Measurements from ENCODE around the gene PCK2.

Gene PCK2

DNA sequence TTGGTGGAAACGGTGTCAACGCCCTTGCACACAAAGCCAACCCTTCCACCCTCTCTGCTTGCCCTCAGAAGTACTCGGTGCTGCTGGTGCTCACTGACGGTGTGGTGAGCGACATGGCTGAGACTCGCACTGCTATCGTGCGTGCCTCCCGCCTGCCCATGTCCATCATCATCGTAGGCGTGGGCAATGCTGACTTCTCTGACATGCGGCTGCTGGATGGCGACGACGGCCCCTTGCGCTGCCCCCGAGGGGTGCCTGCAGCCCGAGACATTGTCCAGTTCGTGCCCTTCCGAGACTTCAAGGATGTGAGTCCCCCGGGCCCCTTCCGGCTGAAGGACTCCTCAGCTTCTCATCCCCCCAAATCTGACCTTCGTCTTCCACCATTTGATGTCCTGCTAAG lies 17.0 kb upstream of the PCK2 start:
- DNase-seq: no peak

DNA sequence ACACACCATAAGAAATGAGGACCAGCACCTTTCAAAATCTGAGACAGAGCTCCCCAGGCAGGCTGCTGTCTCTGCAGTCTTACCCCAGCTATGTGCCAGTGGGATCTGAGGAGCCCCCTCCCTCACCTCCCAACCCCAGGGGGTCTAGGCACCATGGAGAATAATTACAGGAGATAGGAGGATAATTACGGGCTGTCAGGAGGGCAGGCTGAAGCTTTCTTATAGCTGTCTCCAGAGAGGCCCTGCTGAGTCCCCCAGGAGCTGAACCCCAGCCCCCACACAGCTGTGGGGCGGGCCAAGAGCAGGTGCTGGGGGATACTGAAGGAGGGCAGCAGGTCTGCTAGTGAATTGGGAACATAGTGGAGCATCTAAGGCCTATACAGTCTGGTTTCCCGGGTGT lies 16.0 kb upstream of the PCK2 start:
- DNase-seq: no peak

DNA sequence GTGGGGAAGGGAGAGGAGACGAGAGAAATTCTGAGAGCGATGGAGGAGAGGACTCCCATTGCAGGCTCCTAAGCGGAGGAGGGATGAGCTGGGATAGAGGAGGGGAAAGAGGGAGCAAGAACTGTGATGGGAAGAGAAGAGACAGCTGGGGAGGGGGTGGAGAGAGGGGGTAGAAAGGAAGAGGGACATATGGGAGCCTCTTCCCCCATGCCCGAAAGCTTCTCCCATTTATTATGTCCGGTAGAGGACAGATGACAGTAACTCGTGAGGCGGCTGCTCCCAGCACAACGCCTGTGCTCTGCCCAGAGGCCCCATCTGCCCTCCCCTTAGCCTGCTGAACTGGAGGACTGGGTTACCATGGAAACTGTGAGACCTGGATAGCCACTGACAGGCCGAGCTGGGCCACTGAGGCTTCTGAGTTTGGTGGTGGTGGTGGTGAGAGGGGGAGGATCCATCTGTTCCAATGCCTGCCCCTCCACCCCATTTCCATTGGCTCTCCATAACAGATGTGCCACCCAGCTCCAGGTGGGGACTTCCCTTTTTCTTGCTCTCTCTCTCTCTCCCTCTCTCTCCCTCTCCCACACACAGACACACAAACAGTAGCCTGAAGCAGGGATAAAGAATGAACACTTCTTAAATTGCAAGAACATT lies 14.5 kb upstream of the PCK2 start:
- no peak for DNase-seq

DNA sequence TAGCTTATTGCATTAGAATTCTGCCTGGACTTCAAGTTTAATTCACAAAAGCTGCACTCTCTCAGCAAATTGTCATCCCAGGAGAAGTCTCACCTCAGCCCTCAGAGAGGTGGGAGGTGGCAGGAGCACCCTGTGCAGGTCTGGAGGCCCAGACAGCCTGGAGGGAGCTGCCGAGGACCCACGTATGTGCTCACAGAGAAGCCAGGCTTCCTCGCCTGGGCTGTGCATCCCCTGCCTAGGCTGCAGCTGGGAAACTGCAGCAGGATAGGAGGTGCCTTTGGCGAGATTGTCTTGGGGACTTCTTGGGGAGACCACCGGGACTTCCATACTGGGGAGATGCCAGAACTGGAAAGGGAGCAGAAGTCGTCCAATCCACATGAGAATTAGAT lies 14.0 kb upstream of the PCK2 start:
- no peak for DNase-seq

DNA sequence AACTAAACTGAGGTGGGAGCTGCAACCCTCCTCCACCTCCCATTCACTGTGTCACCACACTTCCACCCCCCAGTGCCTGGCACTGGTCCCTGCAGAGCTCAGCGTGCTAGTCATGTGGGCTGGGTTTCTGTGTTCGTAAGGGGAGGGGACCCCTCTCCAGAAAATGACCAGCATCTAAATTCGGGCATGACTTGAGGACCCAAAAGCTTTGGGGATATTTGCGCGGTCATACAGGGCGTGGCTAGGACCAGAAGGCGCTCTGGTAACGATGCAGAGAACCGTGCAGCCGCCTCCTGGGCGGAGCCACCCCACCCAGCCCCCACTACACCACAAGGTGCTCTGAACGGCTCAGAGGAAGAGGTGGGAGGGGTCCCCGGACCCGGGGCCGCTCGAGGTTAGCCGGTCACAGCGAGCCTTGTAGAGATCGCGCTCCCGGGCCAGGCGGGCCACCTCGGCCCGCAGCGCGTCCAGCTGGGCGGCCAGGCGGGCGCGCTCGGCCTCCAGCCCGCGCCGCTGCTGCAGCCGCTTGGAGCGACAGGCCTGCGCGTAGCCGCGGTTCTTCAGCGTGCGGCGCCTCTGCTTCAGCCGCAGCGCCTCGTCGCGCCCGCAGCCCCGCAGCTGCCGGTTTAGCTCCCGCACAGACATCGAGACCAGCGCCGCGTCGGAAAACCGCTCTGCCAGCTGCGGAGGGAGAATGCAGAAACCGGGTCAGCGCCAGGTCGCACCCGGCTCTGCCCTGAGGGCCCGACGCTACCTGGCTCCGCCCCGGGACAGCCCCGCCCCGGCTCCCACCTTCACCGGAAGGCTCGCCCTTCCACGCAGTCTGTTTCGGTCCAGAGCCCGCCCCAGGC lies 13.0 kb upstream of the PCK2 start:
- DNase-seq: peak; percentile 65

DNA sequence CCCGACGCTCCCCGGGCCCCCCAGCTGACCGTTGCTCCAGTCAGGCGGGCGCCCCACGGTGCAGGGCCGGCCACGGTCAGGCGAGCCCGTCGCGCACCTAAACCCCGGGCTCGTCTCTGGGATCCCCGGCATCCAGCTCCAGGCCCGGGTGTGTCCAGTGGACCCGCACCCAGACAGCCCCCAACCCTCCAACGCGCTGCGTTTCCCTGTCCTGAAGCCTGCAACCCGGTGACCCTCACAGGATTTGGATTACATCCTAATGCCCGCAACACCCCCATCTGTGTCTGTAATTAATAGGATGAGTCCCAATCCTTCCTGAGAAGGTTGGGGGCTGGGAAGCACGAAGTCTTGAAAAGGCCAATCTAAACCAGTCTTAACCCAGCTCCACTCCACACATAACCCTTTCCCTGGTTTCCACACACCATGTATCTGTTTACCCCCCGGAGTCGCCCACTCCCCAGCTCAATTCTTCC lies 12.3 kb upstream of the PCK2 start:
- DNase-seq: no peak

DNA sequence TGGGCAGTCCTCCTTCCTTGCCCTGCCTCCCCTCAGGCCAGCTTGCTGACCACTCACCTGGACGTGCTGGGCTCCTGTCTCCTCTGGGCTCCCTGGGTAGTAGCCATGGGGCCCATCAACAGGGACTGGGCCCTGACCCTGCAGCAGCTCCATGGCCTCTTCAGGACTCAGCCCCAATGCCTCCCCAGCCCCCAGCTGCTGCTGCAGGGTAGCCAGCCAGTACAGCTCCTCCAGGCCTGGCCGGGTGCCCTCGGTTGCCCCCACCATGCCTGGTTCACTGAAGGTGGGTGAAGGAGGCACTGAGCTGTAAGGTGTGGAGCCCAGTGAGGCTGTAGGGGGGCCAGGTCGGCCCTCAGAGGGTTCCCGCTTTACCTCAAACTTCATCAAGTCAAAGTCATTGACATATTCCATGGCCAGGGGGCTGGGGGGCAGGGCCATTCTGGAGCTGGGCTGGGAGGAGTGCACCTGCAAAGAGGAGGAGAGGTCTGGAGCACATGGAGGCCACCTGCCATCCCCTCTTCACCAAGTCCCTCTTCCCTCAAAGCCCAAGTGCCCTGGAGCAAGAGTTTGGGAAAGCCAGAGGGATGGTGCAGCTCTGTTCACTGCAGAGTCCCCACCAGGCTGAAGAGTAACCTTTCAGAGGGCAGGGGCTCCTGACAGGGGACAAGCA lies 11.6 kb upstream of the PCK2 start:
- DNase-seq: no peak

DNA sequence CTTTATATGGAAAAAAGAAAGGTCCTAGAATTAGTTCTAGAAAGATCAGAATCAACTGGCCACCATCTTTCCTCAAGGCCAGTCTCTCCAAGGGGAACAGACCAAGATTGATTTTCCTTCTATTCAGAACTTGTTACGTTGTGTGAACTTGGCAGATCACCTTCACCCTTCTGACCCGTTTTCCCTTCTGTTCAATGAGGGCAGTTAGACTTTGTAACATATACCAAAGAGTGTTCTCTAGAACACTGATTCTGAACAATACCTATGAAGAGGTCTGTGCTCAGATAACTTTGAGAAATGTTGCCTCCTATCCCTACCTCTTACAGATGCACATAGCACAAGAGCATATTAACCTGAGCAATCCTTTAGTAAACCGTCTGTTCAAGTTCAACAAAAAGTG lies 10.6 kb upstream of the PCK2 start:
- DNase-seq: no peak

DNA sequence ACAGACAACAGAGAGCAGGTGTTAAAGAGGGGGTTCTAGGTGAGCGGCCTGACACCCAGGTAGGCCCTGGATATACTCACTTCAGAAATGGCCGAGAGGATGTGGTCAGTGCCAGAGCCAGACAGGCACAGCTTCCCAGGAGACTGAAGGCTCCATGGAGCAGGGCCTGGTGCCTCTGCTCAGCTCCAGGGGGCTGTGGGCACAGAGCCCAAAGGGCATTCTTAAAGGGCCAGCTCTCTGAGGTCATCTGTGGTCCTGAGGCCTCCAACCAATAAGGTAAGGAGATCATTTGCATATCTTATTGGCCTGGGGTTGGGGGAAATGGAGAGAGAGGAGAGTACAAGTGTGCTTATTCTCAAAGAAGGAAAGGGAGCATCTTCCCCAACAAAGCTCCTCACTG lies 9.7 kb upstream of the PCK2 start:
- no peak for DNase-seq

DNA sequence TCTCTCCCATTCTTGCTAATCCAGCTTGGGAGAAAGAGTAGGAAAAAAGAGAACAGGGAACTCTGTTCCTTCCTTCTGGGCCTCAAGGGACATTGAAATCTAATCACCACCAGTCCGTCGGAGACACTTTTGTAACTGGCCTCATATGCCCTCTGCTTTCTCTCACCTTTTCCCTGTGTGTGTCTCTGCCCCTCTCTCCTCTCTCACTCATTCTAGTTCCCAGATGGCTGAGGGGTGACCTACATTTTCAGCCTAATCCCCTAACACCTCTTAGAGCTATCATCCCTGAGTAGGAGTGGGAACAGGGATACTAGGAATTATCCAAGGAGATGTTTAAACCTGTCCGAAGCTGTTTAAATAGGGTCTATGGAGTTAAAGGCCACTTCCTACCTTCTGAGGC lies 8.9 kb upstream of the PCK2 start:
- no peak for DNase-seq

DNA sequence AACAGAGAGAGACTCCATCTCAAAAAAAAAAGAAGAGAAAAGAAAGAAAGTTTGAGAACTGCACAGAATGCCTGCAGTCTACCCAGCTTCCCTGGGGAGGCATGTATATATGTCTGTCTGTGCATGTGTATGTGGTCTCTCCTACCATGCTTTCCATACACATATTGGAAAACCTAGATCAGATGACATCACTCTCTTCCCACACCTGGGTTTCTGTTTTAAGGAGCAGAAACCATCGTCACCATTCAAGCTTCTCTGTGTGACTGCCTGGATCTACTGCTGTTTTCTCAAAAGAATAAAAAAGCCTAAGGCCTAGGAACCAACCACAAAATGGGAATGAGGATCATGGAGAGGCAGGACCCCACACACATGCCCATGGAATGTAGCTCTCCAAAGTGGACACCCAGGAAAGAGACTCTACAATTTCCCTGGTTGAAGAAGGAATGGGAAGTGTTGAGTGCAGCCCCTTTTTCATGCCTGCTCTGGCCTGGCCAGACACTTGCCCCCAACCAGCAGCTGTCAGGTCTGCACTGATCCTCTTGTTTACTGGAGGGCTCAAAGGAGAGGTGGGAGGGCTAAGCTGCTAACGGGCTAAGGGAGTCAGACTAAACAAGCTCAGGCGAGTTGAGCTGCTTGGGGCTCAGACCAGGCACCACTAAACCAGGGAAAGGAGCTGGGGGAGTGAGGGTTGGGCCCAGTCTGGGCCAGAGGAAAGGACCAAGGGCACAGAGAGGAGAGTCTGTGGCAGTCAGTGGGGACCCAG lies 7.7 kb upstream of the PCK2 start:
- no peak for DNase-seq

DNA sequence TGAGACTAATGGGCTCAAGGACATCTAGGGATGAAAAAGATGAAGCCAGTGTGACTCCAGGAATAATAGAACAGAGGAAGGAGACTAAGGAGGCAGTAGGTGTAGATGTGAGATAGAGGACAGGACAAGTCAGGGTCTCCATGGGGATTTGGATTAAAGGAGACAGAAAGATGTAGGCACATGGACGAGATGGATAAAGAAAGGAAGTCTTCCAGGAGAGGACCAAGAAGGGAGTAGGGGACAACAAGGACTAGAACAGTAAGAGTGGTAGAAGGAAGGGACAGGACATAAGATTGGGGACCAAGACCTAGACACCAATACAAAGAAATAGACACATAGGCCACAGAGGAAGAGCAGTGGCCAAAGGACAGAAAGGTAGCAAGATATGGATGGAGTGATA lies 7.1 kb upstream of the PCK2 start:
- no peak for DNase-seq

DNA sequence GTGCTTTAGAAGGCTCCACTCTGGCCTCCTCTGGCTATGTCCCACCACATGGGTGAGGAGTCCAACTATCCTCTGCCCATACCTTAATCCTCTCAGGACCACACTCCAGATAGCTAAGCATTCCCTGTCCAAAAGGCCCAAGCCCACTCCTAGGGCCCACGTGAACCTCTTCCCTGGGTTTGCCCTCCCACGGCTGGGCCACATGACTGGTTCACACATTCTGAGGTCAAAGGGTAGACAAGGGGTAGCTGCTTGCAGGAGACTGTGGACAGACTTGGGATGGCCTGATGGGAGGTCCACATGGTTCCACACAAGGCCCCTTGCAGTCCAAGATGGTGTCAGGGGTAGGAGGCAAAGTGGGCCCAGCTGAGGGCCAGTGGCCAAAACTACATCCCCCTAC lies 6.0 kb upstream of the PCK2 start:
- DNase-seq: no peak

DNA sequence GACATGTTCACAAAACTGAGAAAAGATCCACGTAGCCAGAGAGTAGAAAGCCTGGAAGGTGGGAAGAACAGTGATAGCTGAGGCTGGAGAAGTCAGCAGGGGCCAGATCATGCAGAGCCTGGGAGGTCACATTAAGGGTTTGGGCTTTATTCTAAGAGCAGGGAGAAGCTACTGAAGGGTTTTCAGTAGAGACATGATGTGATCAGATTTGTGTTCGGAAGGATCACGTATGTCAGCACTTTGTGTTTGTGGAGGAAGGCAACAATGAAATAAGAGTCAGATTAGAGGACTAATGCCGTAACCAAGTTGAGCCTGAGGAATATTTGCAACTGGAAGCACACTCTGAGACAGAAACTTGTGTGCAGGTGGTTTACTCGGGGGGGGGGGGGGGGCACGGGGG lies 4.2 kb upstream of the PCK2 start:
- DNase-seq: no peak

DNA sequence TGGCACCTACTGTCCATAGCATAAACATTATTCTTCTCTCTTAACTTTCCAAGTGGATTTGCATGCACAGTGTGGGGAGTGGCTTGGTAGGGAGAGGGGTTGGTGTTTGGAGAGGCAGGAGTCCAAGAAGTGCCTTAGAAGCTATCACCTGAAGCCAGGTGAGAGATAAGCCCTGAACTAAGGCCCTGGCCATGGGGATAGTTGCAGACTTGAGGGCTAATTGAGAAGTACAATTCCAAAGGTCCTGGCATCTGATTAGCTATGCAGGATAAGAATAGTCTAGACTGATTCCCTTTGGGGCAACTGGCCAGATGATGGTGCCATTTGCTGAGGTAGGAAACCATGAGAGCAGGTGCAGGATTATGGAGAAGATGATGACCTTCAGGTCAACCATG lies 2.0 kb upstream of the PCK2 start:
- DNase-seq: no peak

DNA sequence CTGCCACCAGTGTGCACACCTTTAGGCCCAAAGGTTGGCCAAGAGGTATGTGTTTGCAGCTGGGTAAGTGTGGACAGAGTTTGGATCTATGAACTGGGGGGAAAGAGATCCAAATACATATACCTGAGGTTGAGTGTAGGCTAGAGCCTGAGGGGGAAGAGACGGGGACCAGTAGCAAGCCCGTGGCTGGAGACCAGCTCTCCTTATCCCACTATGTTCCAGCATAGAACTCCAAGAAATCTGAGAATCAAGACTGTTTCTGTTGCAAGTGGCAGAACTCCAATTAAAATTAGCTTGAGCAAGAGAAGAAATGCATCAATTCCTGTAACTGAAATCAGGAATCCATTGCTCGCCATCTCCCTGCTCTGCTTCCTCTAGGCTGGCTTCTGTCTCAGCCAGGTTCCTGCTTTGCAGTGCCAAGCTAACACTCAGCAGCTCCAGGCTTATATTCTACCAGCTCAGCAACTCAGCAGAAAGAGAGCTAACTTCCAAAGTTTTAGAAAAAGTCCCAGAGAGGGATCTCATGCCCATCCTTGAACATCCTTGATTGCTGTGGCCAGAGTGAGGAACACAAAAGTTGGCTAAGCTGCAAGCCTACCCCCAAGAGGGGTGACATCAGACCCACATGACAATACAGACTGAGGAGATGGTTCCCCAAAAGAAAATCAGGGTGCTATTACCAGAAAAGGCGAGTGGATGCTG lies 1.5 kb upstream of the PCK2 start:
- DNase-seq: no peak

DNA sequence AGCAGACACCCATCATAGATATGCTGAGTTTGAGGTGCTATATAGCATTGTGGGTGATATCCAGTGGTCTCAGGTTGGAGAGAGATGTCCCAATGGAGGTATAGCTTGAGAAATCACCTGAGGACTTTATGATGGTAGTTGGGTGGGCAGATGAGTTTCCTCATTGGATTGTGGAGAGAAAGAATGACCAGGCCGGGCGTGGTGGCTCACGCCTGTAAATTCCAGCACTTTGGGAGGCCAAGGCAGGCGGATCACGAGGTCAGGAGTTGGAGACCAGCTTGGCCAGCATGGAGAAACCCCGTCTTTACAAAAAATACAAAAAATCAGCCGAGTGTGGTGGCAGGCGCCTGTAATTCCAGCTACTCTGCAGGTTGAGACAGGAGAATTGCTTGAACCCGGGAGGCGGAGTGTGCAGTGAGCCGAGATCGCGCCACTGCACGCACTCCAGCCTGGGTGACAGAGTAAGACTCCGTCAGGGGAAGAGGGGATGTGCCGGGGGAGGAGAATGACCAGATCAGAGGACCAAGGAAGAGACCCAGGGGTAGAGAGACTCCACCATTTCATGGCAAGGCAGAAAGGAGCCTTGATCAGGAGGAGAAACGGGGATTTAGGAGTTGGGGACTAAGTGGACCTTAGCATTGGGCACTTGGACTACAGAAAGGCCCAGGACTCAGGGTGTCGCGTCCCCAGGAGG lies 757 bp upstream of the PCK2 start:
- no peak for DNase-seq

DNA sequence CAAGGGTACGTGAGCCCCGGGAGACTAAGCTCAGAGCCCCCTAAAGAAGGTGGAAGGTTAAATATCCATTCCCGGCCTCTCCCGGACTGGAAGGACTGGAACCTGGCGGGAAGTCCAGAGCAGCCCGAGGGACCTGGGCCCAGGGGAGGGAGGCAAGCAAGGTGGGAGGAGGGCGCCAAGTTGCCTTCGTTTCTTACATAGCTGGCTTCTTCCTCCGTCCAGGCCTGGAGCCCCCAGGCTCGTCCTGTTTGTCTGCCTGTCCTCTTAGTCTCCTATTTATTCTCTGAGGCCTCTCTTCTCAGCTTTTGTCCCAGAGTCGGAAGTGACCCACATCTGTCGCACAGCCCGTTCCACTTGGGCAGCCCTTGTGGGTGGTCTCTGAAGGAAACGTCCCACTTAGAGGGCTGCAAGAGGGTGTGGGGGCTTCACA lies 745 bp downstream of the PCK2 start:
- no peak for DNase-seq

DNA sequence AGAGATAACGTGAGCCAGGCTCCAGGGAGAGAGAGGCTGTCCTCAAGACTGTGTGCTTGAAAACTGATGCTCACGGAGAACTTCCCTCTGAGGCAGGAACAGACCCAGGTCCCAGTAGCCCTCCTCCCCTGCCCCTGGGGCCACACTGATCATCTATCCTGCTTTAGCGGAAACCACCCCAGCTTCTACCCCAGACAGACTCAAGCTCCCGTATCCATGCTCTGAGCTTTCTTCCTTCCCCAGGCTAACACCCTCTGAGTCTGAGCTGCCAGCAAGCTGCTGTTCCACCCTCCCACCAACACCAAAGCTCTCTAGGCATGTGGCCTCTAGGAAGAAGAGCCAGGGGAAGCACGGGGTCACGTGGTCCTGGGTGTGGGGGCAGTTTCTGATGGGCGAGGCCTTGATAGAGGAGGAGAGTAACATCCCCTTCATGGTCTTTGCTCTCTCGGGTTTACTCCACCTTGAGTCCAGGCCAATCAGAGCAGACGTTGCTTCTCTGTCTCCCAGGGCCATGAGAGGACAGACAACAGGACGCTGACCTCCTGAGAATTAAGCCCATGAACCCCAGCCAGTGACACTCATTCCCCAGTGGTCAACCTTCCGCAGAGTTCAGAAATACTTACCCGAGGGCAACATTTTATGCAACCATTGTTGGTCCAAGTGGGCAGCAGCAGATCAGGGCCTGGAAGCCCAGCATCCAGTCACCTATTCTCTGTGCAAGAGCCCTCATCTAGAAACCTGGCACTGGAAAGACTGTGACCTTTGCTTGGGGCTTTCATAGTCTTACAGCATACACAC lies 1.4 kb downstream of the PCK2 start:
- DNase-seq: peak; percentile 4

DNA sequence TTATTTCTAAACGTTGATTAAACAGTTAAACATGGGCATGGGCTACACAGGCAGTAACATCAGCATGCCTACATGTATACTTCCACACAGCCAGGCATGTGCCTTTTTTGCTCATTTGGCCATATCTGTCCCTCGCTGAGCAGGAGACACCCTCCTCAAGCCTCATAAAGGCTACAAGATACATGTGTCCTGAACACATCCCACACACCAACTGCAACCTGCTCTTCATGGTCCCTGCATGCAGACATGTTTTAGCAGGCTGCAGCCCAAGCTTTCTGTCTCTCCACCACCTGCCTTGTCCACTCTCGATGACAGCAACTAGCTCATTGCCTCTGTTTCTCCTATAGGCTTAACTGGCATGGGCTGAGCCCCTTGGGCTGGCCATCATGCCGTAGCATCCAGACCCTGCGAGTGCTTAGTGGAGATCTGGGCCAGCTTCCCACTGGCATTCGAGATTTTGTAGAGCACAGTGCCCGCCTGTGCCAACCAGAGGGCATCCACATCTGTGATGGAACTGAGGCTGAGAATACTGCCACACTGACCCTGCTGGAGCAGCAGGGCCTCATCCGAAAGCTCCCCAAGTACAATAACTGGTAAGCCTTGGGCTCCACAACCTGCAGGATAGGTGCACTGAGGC lies 2.6 kb downstream of the PCK2 start:
- no peak for DNase-seq

All from NCI-H1105 treated with DMSO at 0.1 percent for 48 hours (cell line).